ENCODE results near the gene NOD1. TPM values are rescaled to one million over a fixed set of nuclear protein-coding genes. Genes with fewer than 3 reads are reported as not detected.

NOD1 gene
- total and polyA plus RNA-seq, 8 donors: 1.9 to 9.9 (median 3.3) TPM

DNA sequence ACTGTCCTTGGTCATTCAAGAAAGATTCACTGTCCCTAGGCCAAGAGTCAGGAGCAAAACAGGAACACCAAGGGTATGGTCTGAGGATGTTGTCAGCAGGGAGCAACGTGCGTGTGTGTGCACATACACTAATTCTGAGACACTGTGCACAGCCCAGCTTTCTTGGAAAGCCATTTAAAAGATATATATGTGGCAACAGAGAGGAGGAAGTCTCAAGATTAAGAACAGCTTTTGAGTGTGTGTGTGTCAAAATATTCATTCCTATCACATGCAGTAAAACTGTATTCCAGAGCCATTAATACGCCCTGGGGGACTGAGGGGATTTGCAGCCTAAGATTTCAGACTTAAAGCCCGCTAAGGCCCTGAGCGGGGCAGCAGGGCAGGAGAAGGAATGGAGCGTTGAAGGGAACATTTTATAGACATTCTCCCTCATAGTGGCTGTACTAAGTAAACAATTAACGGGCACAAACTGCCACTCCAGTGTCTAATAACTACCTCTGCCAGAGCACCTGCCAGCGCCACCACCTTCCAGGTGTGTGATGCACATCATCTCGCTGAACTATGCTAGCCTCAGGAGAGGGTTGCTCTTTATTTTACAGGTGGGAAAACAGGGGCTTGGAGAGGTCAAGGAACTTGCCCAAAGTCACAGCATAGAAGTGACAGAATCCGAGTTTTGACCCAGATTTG, 2.0 kb downstream of the NOD1 start:
- WGBS, 2 donors: 66 to 72% methylated on average over 10 of the region's 10 CpGs

DNA sequence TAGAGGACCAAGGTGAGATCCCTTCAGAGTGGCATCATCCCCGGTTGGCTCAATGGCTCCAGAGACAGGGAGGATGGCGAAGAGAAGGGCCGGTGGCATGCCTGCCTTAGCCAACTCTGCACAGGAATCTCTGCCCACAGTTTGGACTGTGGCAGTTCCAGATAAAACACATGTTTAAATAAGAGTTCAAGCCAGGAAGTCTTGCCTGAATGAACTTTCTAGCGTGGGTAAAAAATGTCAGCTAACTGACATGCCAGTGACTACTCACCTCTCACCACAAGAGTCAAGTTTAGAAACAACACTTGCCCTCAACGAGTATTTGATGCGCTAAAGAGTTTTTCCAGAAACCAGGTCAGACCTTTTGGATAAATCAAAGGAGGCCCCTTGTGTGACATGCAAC, 3.0 kb downstream of the NOD1 start:
- FAIRE-seq (no peak), ATAC-seq (no peak), DNase-seq (no peak)
- TF ChIP-seq, protein P1, sequence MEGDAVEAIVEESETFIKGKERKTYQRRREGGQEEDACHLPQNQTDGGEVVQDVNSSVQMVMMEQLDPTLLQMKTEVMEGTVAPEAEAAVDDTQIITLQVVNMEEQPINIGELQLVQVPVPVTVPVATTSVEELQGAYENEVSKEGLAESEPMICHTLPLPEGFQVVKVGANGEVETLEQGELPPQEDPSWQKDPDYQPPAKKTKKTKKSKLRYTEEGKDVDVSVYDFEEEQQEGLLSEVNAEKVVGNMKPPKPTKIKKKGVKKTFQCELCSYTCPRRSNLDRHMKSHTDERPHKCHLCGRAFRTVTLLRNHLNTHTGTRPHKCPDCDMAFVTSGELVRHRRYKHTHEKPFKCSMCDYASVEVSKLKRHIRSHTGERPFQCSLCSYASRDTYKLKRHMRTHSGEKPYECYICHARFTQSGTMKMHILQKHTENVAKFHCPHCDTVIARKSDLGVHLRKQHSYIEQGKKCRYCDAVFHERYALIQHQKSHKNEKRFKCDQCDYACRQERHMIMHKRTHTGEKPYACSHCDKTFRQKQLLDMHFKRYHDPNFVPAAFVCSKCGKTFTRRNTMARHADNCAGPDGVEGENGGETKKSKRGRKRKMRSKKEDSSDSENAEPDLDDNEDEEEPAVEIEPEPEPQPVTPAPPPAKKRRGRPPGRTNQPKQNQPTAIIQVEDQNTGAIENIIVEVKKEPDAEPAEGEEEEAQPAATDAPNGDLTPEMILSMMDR (IDR thresholded peaks at IDR 0.05): no peak
- Histone ChIP-seq H3K27ac (no peak overlapping the region), H3K36me3 (no peaks in the 10 kb centered on the region), H3K27me3 (no peaks in the 10 kb centered on the region), H3K4me3 (no peak overlapping the region), H3K4me1 (peaks cover 0 to 10% (median 9%) of the 10 kb centered on the region in 3 donors), H3K9me3 (no peaks in the 10 kb centered on the region)
- intact Hi-C loops (cut with DNase I): no loop called here
- WGBS, 2 donors: 43 to 45% methylated on average over 6 of the region's 6 CpGs

More for the DNA sequence above, 2.0 kb downstream of the NOD1 start:
- Histone ChIP-seq H3K4me3 (no peak overlapping the region), H3K4me1 (peaks cover 0 to 6% (median 4%) of the 10 kb centered on the region in 3 donors), H3K36me3 (no peaks in the 10 kb centered on the region), H3K9me3 (no peaks in the 10 kb centered on the region), H3K27me3 (no peaks in the 10 kb centered on the region), H3K27ac (no peak overlapping the region)
- DNase-seq (no peak), ATAC-seq (no peak), FAIRE-seq (no peak)
- TF ChIP-seq, protein P1 (IDR thresholded peaks at IDR 0.05): no peak
- intact Hi-C loops (cut with DNase I): no loop called here

DNA sequence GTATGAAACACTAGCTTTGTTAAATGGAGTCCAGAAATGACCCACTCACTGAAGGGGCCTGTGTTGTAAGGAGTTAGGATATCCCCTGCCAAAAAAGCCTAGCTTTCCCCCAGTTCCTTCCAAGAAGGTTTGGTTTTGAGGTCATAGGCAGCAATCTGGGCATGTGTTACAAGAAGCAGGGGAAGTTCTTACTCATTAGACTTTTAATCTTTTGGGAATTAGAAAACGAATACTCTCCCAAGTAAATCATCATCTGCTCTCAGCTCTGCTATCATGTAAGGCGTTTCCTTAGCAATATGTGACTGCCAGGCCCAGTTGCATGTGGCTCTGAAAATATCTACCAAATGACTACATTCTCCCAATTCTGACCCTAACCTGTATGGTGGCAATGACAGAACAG, 3.7 kb downstream of the NOD1 start:
- TF ChIP-seq, protein P1 (IDR thresholded peaks at IDR 0.05): no peak
- ATAC-seq (no peak), DNase-seq (no peak), FAIRE-seq (no peak)
- H3K4me3 ChIP-seq: no peak overlapping the region
- no peaks in the 10 kb centered on the region for H3K9me3 ChIP-seq
- intact Hi-C loops (cut with DNase I): no loop called here
- H3K27ac ChIP-seq: no peak overlapping the region
- H3K4me1 ChIP-seq: peaks cover 3 to 17% (median 14%) of the 10 kb centered on the region in 3 donors
- no peaks in the 10 kb centered on the region for H3K36me3 ChIP-seq
- no peaks in the 10 kb centered on the region for H3K27me3 ChIP-seq
- WGBS, 2 donors: 75 to 78% methylated on average over 2 of the region's 2 CpGs

DNA sequence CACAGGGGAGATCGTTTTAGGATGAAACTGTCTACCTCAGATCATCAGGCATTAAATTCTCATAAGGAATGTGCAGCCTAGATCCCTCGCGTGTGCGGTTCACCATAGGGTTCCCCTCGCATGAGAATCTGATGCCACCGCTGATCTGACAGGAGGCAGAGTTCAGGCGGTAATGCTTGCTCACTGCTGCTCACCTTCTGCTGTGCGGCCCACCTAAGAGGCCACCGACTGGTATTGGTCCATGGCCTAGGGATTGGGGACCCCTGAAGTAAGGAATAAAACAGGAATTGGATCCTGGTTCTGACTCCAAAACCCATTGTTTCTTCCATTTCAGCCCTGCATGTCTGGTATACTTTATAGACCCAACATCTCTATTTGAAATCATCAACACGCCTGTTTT, 4.1 kb downstream of the NOD1 start:
- TF ChIP-seq, protein P1 (IDR thresholded peaks at IDR 0.05): no peak
- Histone ChIP-seq H3K27ac (peak overlapping the region in 1 of 4 donors; percentile 5), H3K4me1 (peaks cover 5 to 21% (median 17%) of the 10 kb centered on the region in 3 donors), H3K27me3 (no peaks in the 10 kb centered on the region), H3K9me3 (no peaks in the 10 kb centered on the region), H3K4me3 (no peak overlapping the region), H3K36me3 (no peaks in the 10 kb centered on the region)
- intact Hi-C loops (cut with DNase I): no loop called here
- DNase-seq: no peak
- ATAC-seq: no peak
- 92 to 97% methylated on average over 10 of the region's 10 CpGs for WGBS, 2 donors
- FAIRE-seq: no peak

DNA sequence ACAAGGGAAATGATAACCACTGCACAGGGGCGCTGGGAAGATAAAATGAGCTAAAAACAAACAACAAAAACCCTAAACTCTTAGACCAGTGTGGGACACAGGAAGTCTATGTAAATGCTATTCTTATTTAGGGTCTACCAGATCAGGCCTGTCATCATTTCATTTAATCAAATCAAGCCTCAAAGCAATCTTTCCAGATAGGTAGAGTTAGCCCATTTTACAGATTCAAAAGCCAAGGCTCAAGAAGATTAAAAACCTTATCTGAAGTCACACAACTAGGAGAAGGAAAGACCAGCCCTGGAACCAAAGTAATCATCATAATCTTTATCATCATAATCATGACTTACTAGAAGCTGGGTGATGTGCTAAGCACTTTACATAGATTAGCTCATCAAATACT, 4.7 kb downstream of the NOD1 start:
- intact Hi-C loops (cut with DNase I): no loop called here
- no peak for DNase-seq
- H3K4me3 ChIP-seq: no peak overlapping the region
- peak overlapping the region in 1 of 4 donors; percentile 5 for H3K27ac ChIP-seq
- peaks cover 5 to 22% (median 13%) of the 10 kb centered on the region in 3 donors for H3K4me1 ChIP-seq
- 86 to 96% methylated on average over 1 of the region's 1 CpG for WGBS, 2 donors
- H3K27me3 ChIP-seq: no peaks in the 10 kb centered on the region
- H3K36me3 ChIP-seq: no peaks in the 10 kb centered on the region
- TF ChIP-seq, protein P1 (IDR thresholded peaks at IDR 0.05): no peak
- no peak for ATAC-seq
- FAIRE-seq: no peak
- no peaks in the 10 kb centered on the region for H3K9me3 ChIP-seq

Measured in pancreas (tissue), 10 donors.